Osteocyte (in vitro differentiated cells): Measurements from ENCODE around the gene DEFB110. TPM values are rescaled to one million over a fixed set of nuclear protein-coding genes. Genes with fewer than 3 reads are reported as not detected.

Source experiments
- total RNA-seq: library from RNA; stranded (reverse); gene quantifications from 2 replicates; pipeline ENCODE4 v1.2.1, GENCODE V29; 2021

Gene DEFB110
- total RNA-seq, 1 donor from 2014 or later: not detected

Other genes starting within 250 kb of the DEFB110 start
- not detected in 2 replicates for gene PGK2, start 234.7 kb downstream of the DEFB110 start, total RNA-seq
- gene CRISP1, start 155.5 kb downstream of the DEFB110 start, total RNA-seq: not detected in 2 replicates
- not detected in 2 replicates for gene DEFB114, start 57.8 kb downstream of the DEFB110 start, total RNA-seq
- not detected in 2 replicates for gene DEFB113, start 52.4 kb downstream of the DEFB110 start, total RNA-seq
- gene DEFB112, start 27.9 kb upstream of the DEFB110 start, total RNA-seq: not detected in 2 replicates